Esophagus muscularis mucosa (tissue), 4 donors: ENCODE results near the gene MMP15.

Source experiments
- EP300 ChIP-seq: sonication (generic); formaldehyde crosslinking; IDR thresholded peaks from one replicate; pipeline ENCODE4 v1.6.1; 2017; ENCODE audit warnings: antibody characterized with exemption
- POLR2A ChIP-seq: fragments of 450-650 bp; IDR thresholded peaks from one replicate; pipeline ENCODE4 v1.6.1; 2017; ENCODE audit warnings: antibody characterized with exemption, moderate library complexity, mild to moderate bottlenecking, low read depth
- TF ChIP-seq, protein P1 (sequence below), 3 experiments: fragments of 200-600 bp in 2 of 3; fragments of 450-650 bp in 1 of 3; sonication (generic) in 2 of 3; IDR thresholded peaks; one replicate each; pipeline ENCODE4 v1.5.1; 2017 to 2019; ENCODE audit warnings: antibody characterized with exemption in 3 of 3, mild to moderate bottlenecking in 2 of 3, moderate library complexity in 1 of 3

DNA sequence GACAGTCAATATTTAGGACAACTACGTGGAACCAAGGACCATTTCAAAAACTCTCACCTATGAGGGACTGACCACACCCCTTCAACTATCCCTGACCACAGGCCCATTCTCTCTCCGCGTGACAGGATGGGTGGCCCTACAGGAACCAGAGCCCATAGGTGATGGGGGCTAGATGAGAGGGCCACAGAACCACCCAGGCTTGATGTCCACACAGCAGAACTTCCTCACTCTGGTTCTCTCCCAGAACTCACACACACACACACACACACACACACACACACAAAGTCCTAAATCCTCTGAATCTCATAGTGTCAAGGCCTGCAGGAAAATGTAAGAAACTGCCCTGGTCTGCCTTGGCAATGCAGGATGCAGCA lies 26.6 kb upstream of the MMP15 start:
- TF ChIP-seq, protein P1, sequence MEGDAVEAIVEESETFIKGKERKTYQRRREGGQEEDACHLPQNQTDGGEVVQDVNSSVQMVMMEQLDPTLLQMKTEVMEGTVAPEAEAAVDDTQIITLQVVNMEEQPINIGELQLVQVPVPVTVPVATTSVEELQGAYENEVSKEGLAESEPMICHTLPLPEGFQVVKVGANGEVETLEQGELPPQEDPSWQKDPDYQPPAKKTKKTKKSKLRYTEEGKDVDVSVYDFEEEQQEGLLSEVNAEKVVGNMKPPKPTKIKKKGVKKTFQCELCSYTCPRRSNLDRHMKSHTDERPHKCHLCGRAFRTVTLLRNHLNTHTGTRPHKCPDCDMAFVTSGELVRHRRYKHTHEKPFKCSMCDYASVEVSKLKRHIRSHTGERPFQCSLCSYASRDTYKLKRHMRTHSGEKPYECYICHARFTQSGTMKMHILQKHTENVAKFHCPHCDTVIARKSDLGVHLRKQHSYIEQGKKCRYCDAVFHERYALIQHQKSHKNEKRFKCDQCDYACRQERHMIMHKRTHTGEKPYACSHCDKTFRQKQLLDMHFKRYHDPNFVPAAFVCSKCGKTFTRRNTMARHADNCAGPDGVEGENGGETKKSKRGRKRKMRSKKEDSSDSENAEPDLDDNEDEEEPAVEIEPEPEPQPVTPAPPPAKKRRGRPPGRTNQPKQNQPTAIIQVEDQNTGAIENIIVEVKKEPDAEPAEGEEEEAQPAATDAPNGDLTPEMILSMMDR (IDR thresholded peaks at IDR 0.05) = no peak
- TF ChIP-seq POLR2A (no peak), EP300 (no peak)
